HFF-Myc (cell line): Measurements from ENCODE around the gene ESYT2.

Experiments
- DNase-seq: peaks from one replicate; pipeline ENCODE4 v3.0.0-alpha.2; 2011; ENCODE audit warnings: low read depth; ENCODE audit errors: extremely low read depth
- H3K4me3 ChIP-seq: replicated peaks from 2 replicates; pipeline ENCODE4 v1.5.1; 2011; ENCODE audit warnings: low read depth, mild to moderate bottlenecking, control low read depth, low read length
- CTCF ChIP-seq: IDR thresholded peaks from 2 replicates; pipeline ENCODE4 v1.5.1; 2012; ENCODE audit warnings: mild to moderate bottlenecking, low read depth, low read length, control low read depth; ENCODE audit errors: missing control alignments

The ESYT2 gene

GRCh38 chr7:158861936-158862704 lies 32.8 kb upstream of the ESYT2 start:
- TF ChIP-seq CTCF, result no peak
- H3K4me3 ChIP-seq, result no peak overlapping the region

GRCh38 chr7:158861004-158861787 lies 31.9 kb upstream of the ESYT2 start:
- H3K4me3 ChIP-seq, result no peak overlapping the region
- DNase-seq, result no peak
- TF ChIP-seq CTCF, result no peak

More at GRCh38 chr7:158861936-158862704, 32.8 kb upstream of the ESYT2 start:
- no peak for DNase-seq

- DNase-seq, result no peak
- H3K4me3 ChIP-seq, result no peak overlapping the region
- no peak for TF ChIP-seq CTCF
Observed at GRCh38 chr7:158860394-158860793, 31.1 kb upstream of the ESYT2 start.

GRCh38 chr7:158858592-158859503 lies 29.5 kb upstream of the ESYT2 start:
- no peak overlapping the region for H3K4me3 ChIP-seq
- no peak for TF ChIP-seq CTCF
- DNase-seq, result no peak

- H3K4me3 ChIP-seq, result peak overlapping the region; percentile 75
- TF ChIP-seq CTCF, result no peak
- DNase-seq, result no peak
Observed at GRCh38 chr7:158856883-158857668, 27.8 kb upstream of the ESYT2 start.

- H3K4me3 ChIP-seq, result no peak overlapping the region
- no peak for TF ChIP-seq CTCF
- no peak for DNase-seq
Observed at GRCh38 chr7:158854681-158855081, 25.4 kb upstream of the ESYT2 start.
